ENCODE data around the gene OSR1.

OSR1 gene

GRCh38 chr2:19357402-19358241 lies 801 bp downstream of the OSR1 start:
- no peak for DNase-seq (ENCODE audit: low spot score)

GRCh38 chr2:19356545-19357401 lies 1.6 kb downstream of the OSR1 start:
- DNase-seq (ENCODE audit: low spot score), result no peak

- no peak for DNase-seq (ENCODE audit: low spot score)
These were observed 2.4 kb downstream of the OSR1 start for GRCh38 chr2:19355931-19356544.

GRCh38 chr2:19355416-19355821 lies 3.0 kb downstream of the OSR1 start:
- DNase-seq (ENCODE audit: low spot score), result no peak

GRCh38 chr2:19355014-19355405 lies 3.4 kb downstream of the OSR1 start:
- no peak for DNase-seq (ENCODE audit: low spot score)

GRCh38 chr2:19353721-19354050 lies 4.7 kb downstream of the OSR1 start:
- DNase-seq (ENCODE audit: low spot score), result no peak

GRCh38 chr2:19352946-19353720 lies 5.3 kb downstream of the OSR1 start:
- no peak for DNase-seq (ENCODE audit: low spot score)

- DNase-seq (ENCODE audit: low spot score), result no peak
These were observed 6.3 kb downstream of the OSR1 start for GRCh38 chr2:19351899-19352697.

GRCh38 chr2:19351499-19351898 lies 6.9 kb downstream of the OSR1 start:
- DNase-seq (ENCODE audit: low spot score), result no peak

GRCh38 chr2:19350678-19351401 lies 7.6 kb downstream of the OSR1 start:
- no peak for DNase-seq (ENCODE audit: low spot score)

GRCh38 chr2:19349911-19350677 lies 8.3 kb downstream of the OSR1 start:
- peak; percentile 41 for DNase-seq (ENCODE audit: low spot score)

- no peak for DNase-seq (ENCODE audit: low spot score)
These were observed 9.7 kb downstream of the OSR1 start for GRCh38 chr2:19348692-19349091.

GRCh38 chr2:19347619-19348562 lies 10.5 kb downstream of the OSR1 start:
- DNase-seq (ENCODE audit: low spot score), result peak; percentile 97

GRCh38 chr2:19346983-19347618 lies 11.3 kb downstream of the OSR1 start:
- peak; percentile 42 for DNase-seq (ENCODE audit: low spot score)

- no peak for DNase-seq (ENCODE audit: low spot score)
These were observed 20.7 kb downstream of the OSR1 start for GRCh38 chr2:19337742-19338141.

GRCh38 chr2:19337202-19337601 lies 21.2 kb downstream of the OSR1 start:
- DNase-seq (ENCODE audit: low spot score), result no peak

- no peak for DNase-seq (ENCODE audit: low spot score)
These were observed 21.6 kb downstream of the OSR1 start for GRCh38 chr2:19336781-19337180.

GRCh38 chr2:19332503-19332902 lies 25.9 kb downstream of the OSR1 start:
- no peak for DNase-seq (ENCODE audit: low spot score)
